ENCODE data around the gene TMOD1. TPM values are rescaled to one million over a fixed set of nuclear protein-coding genes. Genes with fewer than 3 reads are reported as not detected.

Gene TMOD1
- total RNA-seq, 4 donors from 2014 or later: 9.2 to 20.7 (median 13.6) TPM

DNA sequence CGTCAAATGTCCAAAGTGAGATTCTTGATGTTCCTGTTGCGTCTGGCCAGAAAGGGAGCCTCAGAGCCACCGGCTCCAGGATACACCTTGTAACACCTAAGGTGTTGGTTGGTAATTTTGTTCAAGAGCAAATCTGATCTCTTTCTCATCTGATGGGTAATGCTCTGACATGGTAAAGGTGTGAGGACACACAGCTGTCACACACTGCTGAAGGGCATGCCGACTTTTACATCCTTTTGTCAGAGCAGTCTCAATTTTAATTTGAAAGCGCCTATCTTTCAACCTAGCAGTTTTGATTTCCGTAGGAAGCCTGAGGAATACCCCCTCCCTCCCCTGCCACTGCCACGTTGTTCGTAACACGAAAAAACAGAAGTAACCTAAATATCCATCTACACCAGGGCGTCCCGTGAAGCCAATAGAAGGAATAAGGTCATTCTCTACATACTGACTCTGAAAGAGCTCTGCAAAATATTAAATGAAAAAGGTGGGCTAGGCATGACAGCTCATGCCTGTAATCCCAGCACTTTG is 74.3 kb downstream of the TMOD1 start:
- TF ChIP-seq, protein P1, sequence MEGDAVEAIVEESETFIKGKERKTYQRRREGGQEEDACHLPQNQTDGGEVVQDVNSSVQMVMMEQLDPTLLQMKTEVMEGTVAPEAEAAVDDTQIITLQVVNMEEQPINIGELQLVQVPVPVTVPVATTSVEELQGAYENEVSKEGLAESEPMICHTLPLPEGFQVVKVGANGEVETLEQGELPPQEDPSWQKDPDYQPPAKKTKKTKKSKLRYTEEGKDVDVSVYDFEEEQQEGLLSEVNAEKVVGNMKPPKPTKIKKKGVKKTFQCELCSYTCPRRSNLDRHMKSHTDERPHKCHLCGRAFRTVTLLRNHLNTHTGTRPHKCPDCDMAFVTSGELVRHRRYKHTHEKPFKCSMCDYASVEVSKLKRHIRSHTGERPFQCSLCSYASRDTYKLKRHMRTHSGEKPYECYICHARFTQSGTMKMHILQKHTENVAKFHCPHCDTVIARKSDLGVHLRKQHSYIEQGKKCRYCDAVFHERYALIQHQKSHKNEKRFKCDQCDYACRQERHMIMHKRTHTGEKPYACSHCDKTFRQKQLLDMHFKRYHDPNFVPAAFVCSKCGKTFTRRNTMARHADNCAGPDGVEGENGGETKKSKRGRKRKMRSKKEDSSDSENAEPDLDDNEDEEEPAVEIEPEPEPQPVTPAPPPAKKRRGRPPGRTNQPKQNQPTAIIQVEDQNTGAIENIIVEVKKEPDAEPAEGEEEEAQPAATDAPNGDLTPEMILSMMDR (IDR thresholded peaks at IDR 0.05; ENCODE audit: low read depth): no peak

DNA sequence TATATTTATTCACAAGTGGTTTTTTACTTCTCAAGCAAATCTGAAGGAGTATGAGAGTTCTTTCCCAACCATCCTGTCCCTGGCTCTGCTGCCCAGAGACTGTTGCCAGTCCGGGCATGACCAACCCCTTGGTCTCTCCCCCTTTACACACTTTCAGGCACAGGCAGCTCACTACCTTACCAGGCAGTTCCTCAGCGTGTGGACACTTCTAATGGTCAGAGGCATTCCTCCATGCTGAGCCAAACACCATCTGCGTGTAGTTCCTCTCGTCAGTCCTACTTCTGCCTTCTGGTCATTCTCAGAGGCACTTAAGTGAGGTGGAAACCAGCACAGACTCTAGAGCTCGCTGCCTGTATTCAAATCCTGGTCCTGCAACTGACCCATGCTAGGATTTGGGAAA is 75.6 kb downstream of the TMOD1 start:
- TF ChIP-seq, protein P1 (IDR thresholded peaks at IDR 0.05; ENCODE audit: low read depth): no peak

GRCh38 chr9:97578846-97579245 is 77.4 kb downstream of the TMOD1 start:
- TF ChIP-seq, protein P1 (IDR thresholded peaks at IDR 0.05; ENCODE audit: low read depth): no peak

- TF ChIP-seq, protein P1 (IDR thresholded peaks at IDR 0.05; ENCODE audit: low read depth): no peak
Observed at GRCh38 chr9:97579914-97580313, 78.4 kb downstream of the TMOD1 start.

- TF ChIP-seq, protein P1 (IDR thresholded peaks at IDR 0.05; ENCODE audit: low read depth): no peak
Observed at GRCh38 chr9:97591535-97591934, 90.1 kb downstream of the TMOD1 start.

- TF ChIP-seq, protein P1 (IDR thresholded peaks at IDR 0.05; ENCODE audit: low read depth): no peak
Observed at GRCh38 chr9:97592126-97592525, 90.7 kb downstream of the TMOD1 start.

DNA sequence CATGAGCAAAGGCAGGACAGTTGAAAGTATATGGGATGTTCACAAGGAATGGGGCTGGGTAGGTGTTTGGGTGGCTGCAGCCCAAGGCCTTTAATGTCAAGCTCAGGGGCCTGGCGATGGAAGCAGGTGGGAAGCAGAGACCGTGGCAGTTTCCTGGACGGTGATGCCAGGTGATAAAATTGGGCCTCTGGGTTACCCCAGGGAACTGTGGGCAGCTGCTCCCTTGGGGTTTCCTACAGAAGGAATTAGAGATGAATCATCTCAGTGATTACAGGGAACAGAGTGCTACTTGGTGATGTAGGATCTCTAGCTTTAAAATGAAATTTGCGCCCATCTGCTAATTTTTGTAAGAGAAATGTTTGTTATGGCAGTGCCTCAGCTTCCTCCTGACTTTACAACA is 92.5 kb downstream of the TMOD1 start:
- TF ChIP-seq, protein P1 (IDR thresholded peaks at IDR 0.05; ENCODE audit: low read depth): no peak

Data from subcutaneous adipose tissue (tissue), 4 donors.